ENCODE data around the gene LCN6. TPM values are rescaled to one million over a fixed set of nuclear protein-coding genes. Genes with fewer than 3 reads are reported as not detected.

The LCN6 gene
- total and polyA plus RNA-seq, 11 donors, result 0.81 to 101 (median 18.4) TPM

DNA sequence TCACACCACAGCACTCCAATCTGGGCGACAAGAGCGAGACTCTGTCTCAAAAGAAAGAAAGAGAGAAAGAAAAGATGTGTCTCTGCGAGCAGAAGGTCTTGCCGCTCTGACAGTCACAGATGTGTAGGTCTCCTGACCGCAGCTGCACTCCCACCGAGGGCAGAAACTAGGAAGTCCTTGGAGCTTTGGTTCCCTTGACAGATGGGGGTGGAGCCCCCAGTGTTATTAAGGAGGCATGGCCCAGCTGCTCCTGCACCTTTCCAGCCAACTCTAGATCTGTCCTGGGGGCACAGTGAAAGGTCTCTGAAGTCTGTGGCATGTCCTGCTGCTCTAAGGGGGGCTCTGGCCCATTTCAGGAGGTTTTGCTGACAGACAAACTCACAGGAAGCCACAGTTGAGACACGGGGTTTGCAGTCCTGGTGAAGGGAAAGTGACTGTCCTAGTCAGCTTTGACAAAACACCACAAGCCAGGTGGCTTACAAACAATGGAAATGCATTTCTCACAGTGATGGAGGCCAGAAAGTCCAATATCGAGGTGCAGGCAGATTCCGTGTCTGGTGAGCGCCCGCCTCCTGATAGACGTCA, 45.0 kb downstream of the LCN6 start:
- 78 to 89% (median 87%) methylated on average over 12 of the region's 12 CpGs for WGBS, 4 donors

DNA sequence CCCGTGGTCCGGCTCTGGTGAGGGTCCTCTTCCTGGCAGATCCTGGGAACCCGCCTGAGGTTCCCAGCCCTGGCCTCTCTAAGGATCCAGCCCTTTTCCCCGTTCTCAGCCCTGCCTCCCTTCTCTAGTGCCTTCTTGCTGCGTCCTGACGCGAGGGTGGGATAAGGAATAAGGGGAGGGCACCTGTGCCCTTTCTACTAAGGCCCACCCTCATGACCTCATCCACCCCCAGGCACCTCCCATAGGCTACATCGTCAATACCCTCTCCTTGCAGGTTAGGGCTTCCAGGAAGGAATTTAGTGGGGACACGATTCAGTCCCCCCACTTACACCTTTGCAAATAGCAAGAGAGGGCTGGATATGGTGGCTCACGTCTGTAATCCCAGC, 46.7 kb downstream of the LCN6 start:
- peaks cover 0 to 18% (median 3%) of the 10 kb centered on the region in 9 donors for H3K27me3 ChIP-seq
- DNase-seq, result no peak
- ATAC-seq, result no peak
- H3K36me3 ChIP-seq, result no peaks in the 10 kb centered on the region
- H3K9me3 ChIP-seq, result no peaks in the 10 kb centered on the region
- intact Hi-C loops (cut with DNase I), result no loop called here
- peaks cover 0 to 25% (median 2%) of the 10 kb centered on the region in 12 donors for H3K4me1 ChIP-seq
- TF ChIP-seq POLR2A (IDR thresholded peaks at IDR 0.05), result no peak
- TF ChIP-seq, protein P1, sequence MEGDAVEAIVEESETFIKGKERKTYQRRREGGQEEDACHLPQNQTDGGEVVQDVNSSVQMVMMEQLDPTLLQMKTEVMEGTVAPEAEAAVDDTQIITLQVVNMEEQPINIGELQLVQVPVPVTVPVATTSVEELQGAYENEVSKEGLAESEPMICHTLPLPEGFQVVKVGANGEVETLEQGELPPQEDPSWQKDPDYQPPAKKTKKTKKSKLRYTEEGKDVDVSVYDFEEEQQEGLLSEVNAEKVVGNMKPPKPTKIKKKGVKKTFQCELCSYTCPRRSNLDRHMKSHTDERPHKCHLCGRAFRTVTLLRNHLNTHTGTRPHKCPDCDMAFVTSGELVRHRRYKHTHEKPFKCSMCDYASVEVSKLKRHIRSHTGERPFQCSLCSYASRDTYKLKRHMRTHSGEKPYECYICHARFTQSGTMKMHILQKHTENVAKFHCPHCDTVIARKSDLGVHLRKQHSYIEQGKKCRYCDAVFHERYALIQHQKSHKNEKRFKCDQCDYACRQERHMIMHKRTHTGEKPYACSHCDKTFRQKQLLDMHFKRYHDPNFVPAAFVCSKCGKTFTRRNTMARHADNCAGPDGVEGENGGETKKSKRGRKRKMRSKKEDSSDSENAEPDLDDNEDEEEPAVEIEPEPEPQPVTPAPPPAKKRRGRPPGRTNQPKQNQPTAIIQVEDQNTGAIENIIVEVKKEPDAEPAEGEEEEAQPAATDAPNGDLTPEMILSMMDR (IDR thresholded peaks at IDR 0.05), result no peak
- 47 to 66% (median 56%) methylated on average over 8 to 10 of the region's 10 CpGs for WGBS, 4 donors
- no peak overlapping the region for H3K27ac ChIP-seq
- peak overlapping the region in 1 of 12 donors; percentile 23 for H3K4me3 ChIP-seq

More for the DNA sequence above, 45.0 kb downstream of the LCN6 start:
- H3K27me3 ChIP-seq, result peaks cover 0 to 18% (median 3%) of the 10 kb centered on the region in 9 donors
- no peaks in the 10 kb centered on the region for H3K9me3 ChIP-seq
- DNase-seq (no peak), ATAC-seq (no peak)
- intact Hi-C loops (cut with DNase I), result no loop called here
- TF ChIP-seq, protein P1 (IDR thresholded peaks at IDR 0.05), result no peak
- no peak for TF ChIP-seq POLR2A (IDR thresholded peaks at IDR 0.05)
- no peak overlapping the region for H3K27ac ChIP-seq
- peaks cover 0 to 15% (median 2%) of the 10 kb centered on the region in 12 donors for H3K4me1 ChIP-seq
- no peaks in the 10 kb centered on the region for H3K36me3 ChIP-seq
- H3K4me3 ChIP-seq, result no peak overlapping the region

DNA sequence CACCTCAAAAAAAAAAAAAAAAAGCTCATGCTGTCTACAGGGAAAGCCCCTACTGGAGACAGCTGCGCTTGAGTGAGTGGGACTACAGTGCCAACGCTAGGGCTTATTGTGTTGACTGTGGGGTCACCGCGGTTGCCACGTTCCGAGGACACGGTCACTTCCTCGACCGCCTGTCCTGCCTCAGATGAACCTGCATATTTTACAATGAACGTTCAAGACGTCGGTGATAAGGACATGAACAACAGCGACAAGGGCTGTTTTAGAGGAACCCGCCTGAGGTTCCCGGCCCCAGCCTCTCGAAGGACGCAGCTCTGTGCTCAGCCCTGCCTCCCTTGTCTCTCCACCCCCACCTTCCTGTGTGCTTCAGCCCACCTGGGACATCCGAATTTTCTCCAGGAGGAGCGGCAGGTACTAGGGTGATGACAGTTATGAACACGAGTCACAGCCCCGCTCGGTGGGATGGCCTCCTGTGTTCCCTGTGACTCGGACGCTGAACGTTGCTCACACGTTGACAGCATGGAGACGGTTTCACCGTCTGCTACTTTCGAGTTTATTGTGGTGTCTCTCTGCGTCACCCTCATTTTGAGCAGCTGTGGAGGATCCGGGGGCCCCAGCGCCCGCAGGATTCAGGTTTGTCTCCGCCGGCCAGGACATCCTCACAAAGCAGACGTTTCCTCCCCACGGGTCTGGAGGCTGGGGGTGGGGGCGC, 47.2 kb downstream of the LCN6 start:
- ATAC-seq, result peak in 3 of 4 donors; percentile 13 to 32 (median 13)
- 23 to 44% (median 24%) methylated on average over 31 to 38 of the region's 38 CpGs for WGBS, 4 donors
- TF ChIP-seq, protein P1 (IDR thresholded peaks at IDR 0.05), result no peak
- TF ChIP-seq POLR2A (IDR thresholded peaks at IDR 0.05), result no peak
- H3K27me3 ChIP-seq, result peaks cover 0 to 18% (median 3%) of the 10 kb centered on the region in 9 donors
- no peak for DNase-seq
- H3K27ac ChIP-seq, result no peak overlapping the region
- intact Hi-C loops (cut with DNase I), result no loop called here
- peak overlapping the region in 2 of 12 donors; percentile 4 to 23 for H3K4me3 ChIP-seq
- H3K9me3 ChIP-seq, result no peaks in the 10 kb centered on the region
- H3K36me3 ChIP-seq, result no peaks in the 10 kb centered on the region
- H3K4me1 ChIP-seq, result peaks cover 0 to 25% (median 2%) of the 10 kb centered on the region in 12 donors

DNA sequence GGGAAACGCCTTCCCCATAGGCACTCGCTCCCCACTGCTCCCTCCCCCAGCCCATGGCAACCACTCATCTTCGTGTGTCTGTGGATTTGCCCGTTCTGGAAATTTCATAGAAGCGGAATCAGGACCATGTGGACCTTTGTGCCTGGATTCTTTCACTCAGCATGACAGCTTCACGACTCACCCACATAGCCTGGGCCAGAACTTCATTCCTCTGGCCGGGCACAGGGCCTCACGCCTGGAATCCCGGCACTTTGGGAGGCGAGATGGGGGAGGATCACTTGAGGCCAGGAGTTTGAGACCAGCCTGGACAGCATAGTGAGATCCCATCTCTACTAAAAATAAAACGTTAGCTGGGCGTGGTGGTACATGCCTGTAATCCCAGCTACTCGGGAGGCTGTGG, 48.0 kb downstream of the LCN6 start:
- Histone ChIP-seq H3K4me1 (peaks cover 0 to 25% (median 2%) of the 10 kb centered on the region in 12 donors), H3K4me3 (no peak overlapping the region), H3K27me3 (peaks cover 0 to 18% (median 3%) of the 10 kb centered on the region in 9 donors), H3K27ac (no peak overlapping the region), H3K9me3 (no peaks in the 10 kb centered on the region), H3K36me3 (no peaks in the 10 kb centered on the region)
- TF ChIP-seq POLR2A (IDR thresholded peaks at IDR 0.05), result no peak
- TF ChIP-seq, protein P1 (IDR thresholded peaks at IDR 0.05), result no peak
- DNase-seq (no peak), ATAC-seq (no peak)
- intact Hi-C loops (cut with DNase I), result no loop called here
- 62 to 83% (median 78%) methylated on average over 12 to 13 of the region's 13 CpGs for WGBS, 4 donors
